H9 (cell line): ENCODE measurements around the gene USP6NL. TPM values are rescaled to one million over a fixed set of nuclear protein-coding genes. Genes with fewer than 3 reads are reported as not detected.
A peak's percentile ranks its signal among the peaks of the same experiment; 100 is the strongest.

Experiments used
- DNase-seq: peaks from one replicate; pipeline ENCODE4 v3.0.0-alpha.2; 2017
- H2AFZ ChIP-seq: one replicate; pipeline ENCODE4 v1.6.1; 2013; ENCODE audit warnings: mild to moderate bottlenecking, low read length, control low read depth, moderate library complexity
- H2AK5ac ChIP-seq: 2 replicates; pipeline ENCODE4 v1.6.1; 2013; ENCODE audit warnings: low read length, control low read depth, mixed read lengths; ENCODE audit not compliant: insufficient read length
- H2BK120ac ChIP-seq: one replicate; pipeline ENCODE4 v1.6.1; 2013; ENCODE audit warnings: low read depth, mild to moderate bottlenecking, low read length, control low read depth, inconsistent platforms; ENCODE audit not compliant: poor library complexity, severe bottlenecking
- H2BK12ac ChIP-seq: 2 replicates; pipeline ENCODE4 v1.6.1; 2013; ENCODE audit warnings: low read length, control low read depth, mixed read lengths, low read depth; ENCODE audit not compliant: insufficient read length
- H2BK15ac ChIP-seq: 2 replicates; pipeline ENCODE4 v1.6.1; 2013; ENCODE audit warnings: low read depth, low read length, control low read depth
- H2BK20ac ChIP-seq: one replicate; pipeline ENCODE4 v1.6.1; 2013; ENCODE audit warnings: low read depth, mild to moderate bottlenecking, low read length, control low read depth, inconsistent platforms; ENCODE audit not compliant: poor library complexity, severe bottlenecking
- H2BK5ac ChIP-seq: 2 replicates; pipeline ENCODE4 v1.6.1; 2013; ENCODE audit warnings: low read length, control low read depth, mixed read lengths; ENCODE audit not compliant: insufficient read length
- H3K14ac ChIP-seq: 2 replicates; pipeline ENCODE4 v1.6.1; 2013; ENCODE audit warnings: low read length, control low read depth; ENCODE audit not compliant: insufficient read depth
- H3K18ac ChIP-seq: 2 replicates; pipeline ENCODE4 v1.6.1; 2013; ENCODE audit warnings: low read depth, mild to moderate bottlenecking, mixed read lengths, low read length, control low read depth; ENCODE audit not compliant: insufficient read length
- H3K23ac ChIP-seq: 2 replicates; pipeline ENCODE4 v1.6.1; 2013; ENCODE audit warnings: low read length, control low read depth, mixed read lengths, low read depth; ENCODE audit not compliant: insufficient read length
- H3K23me2 ChIP-seq: 2 replicates; pipeline ENCODE4 v1.6.1; 2013; ENCODE audit warnings: low read depth, mild to moderate bottlenecking, mixed read lengths, low read length, control low read depth; ENCODE audit not compliant: insufficient read length, poor library complexity, severe bottlenecking
- H3K27ac ChIP-seq: 2 replicates; pipeline ENCODE4 v1.5.1; 2013; ENCODE audit warnings: low read length, control low read depth, mixed read lengths, low read depth; ENCODE audit not compliant: insufficient read length
- H3K27me3 ChIP-seq: 2 replicates; pipeline ENCODE4 v1.6.1; 2013; ENCODE audit warnings: low read length, control low read depth, inconsistent platforms; ENCODE audit not compliant: insufficient read depth
- H3K4ac ChIP-seq: 2 replicates; pipeline ENCODE4 v1.6.1; 2013; ENCODE audit warnings: low read depth, mild to moderate bottlenecking, control low read depth, inconsistent platforms, low read length, moderate library complexity
- H3K4me1 ChIP-seq: 2 replicates; pipeline ENCODE4 v1.6.1; 2013; ENCODE audit warnings: low read length, control low read depth, inconsistent platforms; ENCODE audit not compliant: insufficient read depth
- H3K4me2 ChIP-seq: 2 replicates; pipeline ENCODE4 v1.6.1; 2013; ENCODE audit warnings: low read length, control low read depth, mixed read lengths; ENCODE audit not compliant: insufficient read length, insufficient read depth
- H3K56ac ChIP-seq: 2 replicates; pipeline ENCODE4 v1.6.1; 2013; ENCODE audit warnings: low read depth, mild to moderate bottlenecking, mixed read lengths, low read length, control low read depth; ENCODE audit not compliant: insufficient read length
- H3K79me1 ChIP-seq: 2 replicates; pipeline ENCODE4 v1.6.1; 2013; ENCODE audit warnings: low read depth, mild to moderate bottlenecking, moderate library complexity, low read length, control low read depth, inconsistent platforms; ENCODE audit not compliant: insufficient read depth, poor library complexity, severe bottlenecking
- H3K79me2 ChIP-seq: 2 replicates; pipeline ENCODE4 v1.6.1; 2013; ENCODE audit warnings: low read length, control low read depth, inconsistent platforms; ENCODE audit not compliant: insufficient read depth
- H3K9ac ChIP-seq: 2 replicates; pipeline ENCODE4 v1.6.1; 2013; ENCODE audit warnings: low read length, control low read depth, mixed read lengths; ENCODE audit not compliant: insufficient read length; ENCODE audit errors: extremely low read depth
- H3K9me3 ChIP-seq: one replicate; pipeline ENCODE4 v1.6.1; 2013; ENCODE audit warnings: low read depth, low read length, inconsistent platforms; ENCODE audit not compliant: control insufficient read depth
- H3T11ph ChIP-seq: one replicate; pipeline ENCODE4 v1.6.1; 2013; ENCODE audit warnings: mild to moderate bottlenecking, low read length, control low read depth, inconsistent platforms
- H4K20me1 ChIP-seq: one replicate; pipeline ENCODE4 v1.6.1; 2013; ENCODE audit not compliant: control insufficient read depth, insufficient read length, insufficient read depth
- H4K5ac ChIP-seq: 2 replicates; pipeline ENCODE4 v1.6.1; 2013; ENCODE audit warnings: low read depth, mild to moderate bottlenecking, mixed read lengths, low read length, control low read depth; ENCODE audit not compliant: insufficient read length
- H4K8ac ChIP-seq: replicated peaks from 2 replicates; pipeline ENCODE4 v1.6.1; 2013; ENCODE audit warnings: low read length, control low read depth, mixed read lengths, low read depth; ENCODE audit not compliant: insufficient read length
- H4K91ac ChIP-seq: 2 replicates; pipeline ENCODE4 v1.6.1; 2013; ENCODE audit warnings: low read depth, mild to moderate bottlenecking, moderate library complexity, mixed read lengths, low read length, control low read depth; ENCODE audit not compliant: insufficient read length
- H3K27ac Mint-ChIP-seq, 3 experiments: 2 replicates in 2 of 3; 3 replicates in 1 of 3; pipeline ENCODE4 v1.8.0; 2020 to 2021; ENCODE audit warnings: mixed read lengths in 3 of 3, mild to moderate bottlenecking in 1 of 3, moderate library complexity in 1 of 3
- H3K27me3 Mint-ChIP-seq: 2 replicates; pipeline ENCODE4 v1.8.0; 2021; ENCODE audit warnings: low read depth, mild to moderate bottlenecking, moderate library complexity, mixed read lengths
- H3K36me3 Mint-ChIP-seq, 3 experiments: 2 replicates in 2 of 3; 3 replicates in 1 of 3; pipeline ENCODE4 v1.8.0; 2020 to 2021; ENCODE audit warnings: low read depth in 3 of 3, mixed read lengths in 3 of 3; ENCODE audit not compliant: insufficient read depth in 1 of 3
- H3K4me1 Mint-ChIP-seq, 2 experiments: 2 replicates each; pipeline ENCODE4 v1.8.0; 2020; ENCODE audit warnings: mixed read lengths in 2 of 2
- H3K4me3 Mint-ChIP-seq, 2 experiments: 2 replicates in 1 of 2; 3 replicates in 1 of 2; pipeline ENCODE4 v1.8.0; 2020 to 2021; ENCODE audit warnings: mild to moderate bottlenecking in 2 of 2, mixed read lengths in 2 of 2, moderate library complexity in 1 of 2
- H3K9me3 Mint-ChIP-seq, 2 experiments: 2 replicates in 1 of 2; 3 replicates in 1 of 2; pipeline ENCODE4 v1.8.0; 2020; ENCODE audit warnings: mild to moderate bottlenecking in 2 of 2, mixed read lengths in 2 of 2, moderate library complexity in 1 of 2
- CTCF ChIP-seq: fragments of 200-600 bp; sonication (generic); conservative IDR thresholded peaks from 3 replicates; pipeline ENCODE4 v1.8.0; 2021; ENCODE audit warnings: antibody characterized with exemption, mild to moderate bottlenecking
- WGBS: extraction: QIAGEN DNeasy Blood & Tissue Kit; methylation state at CpG from one replicate; pipeline ENCODE4 v1.1.7; 2013; ENCODE audit warnings: missing lambda C conversion rate, low lambda C conversion rate, mixed read lengths; ENCODE audit not compliant: insufficient read length; ENCODE audit errors: extremely low coverage; 5-methylcytosine and 5-hydroxymethylcytosine counted together
- total RNA-seq: library from RNA; stranded (reverse); gene quantifications from 2 replicates; pipeline ENCODE4 v1.2.1, GENCODE V29; 2021

USP6NL gene
- total RNA-seq, 1 experiment from 2014 or later, result 28.3 TPM

- no peak overlapping the region for H3K4me3 Mint-ChIP-seq
- Histone ChIP-seq H3K4ac (no peak overlapping the region), H2AFZ (no peak overlapping the region), H4K91ac (no peak overlapping the region), H3K79me1 (no peaks in the 10 kb centered on the region), H3K4me1 (peaks cover 5% of the 10 kb centered on the region; the same call in 1 of the 2 replicates), H2BK12ac (no peak overlapping the region), H3K23me2 (no peaks in the 10 kb centered on the region), H2BK120ac (no peak overlapping the region), H3K4me2 (no peak overlapping the region), H3K18ac (no peak overlapping the region), H3K27ac (no peak overlapping the region), H2AK5ac (no peak overlapping the region), H4K8ac (no peak overlapping the region), H3K14ac (no peak overlapping the region), H3K23ac (no peak overlapping the region), H2BK15ac (no peak overlapping the region), H2BK20ac (no peak overlapping the region), H3K27me3 (no peaks in the 10 kb centered on the region), H2BK5ac (no peak overlapping the region), H3K79me2 (no peaks in the 10 kb centered on the region), H3K9me3 (no peaks in the 10 kb centered on the region), H3K9ac (no peak overlapping the region), H4K20me1 (no peaks in the 10 kb centered on the region), H3T11ph (no peak overlapping the region), H3K56ac (no peak overlapping the region), H4K5ac (no peak overlapping the region)
- peak; percentile 72 for TF ChIP-seq CTCF
- H3K9me3 Mint-ChIP-seq, result peaks cover 6 to 8% of the 10 kb centered on the region in 2 experiments
- peak; percentile 41 for DNase-seq
- peaks cover 46 to 58% of the 10 kb centered on the region in 2 experiments for H3K4me1 Mint-ChIP-seq
- H3K27ac Mint-ChIP-seq, result no peak overlapping the region
- WGBS, result no CpG with 5 or more reads among the region's 2 CpGs
- peaks cover 2% of the 10 kb centered on the region for H3K27me3 Mint-ChIP-seq
- peaks cover 3 to 9% (median 3%) of the 10 kb centered on the region in 3 experiments; a peak in 5 of 7 replicates for H3K36me3 Mint-ChIP-seq
These were observed 177.1 kb downstream of the USP6NL start for GRCh38 chr10:11434324-11434723.
